GM21515 (cell line): ENCODE results near the gene RFFL.
"Not testable (repeated sequence)": the region's sequence is repeated elsewhere in the genome, so short reads cannot be mapped to it uniquely, and the experiment has no call there.

Experiments
- ATAC-seq: cut with Tn5 transposase; IDR thresholded peaks from one replicate; pipeline ENCODE4 v1.9.1; 2021; ENCODE audit not compliant: unreplicated experiment

The RFFL gene

GRCh38 chr17:35051183-35051578 is 12.3 kb downstream of the RFFL start:
- ATAC-seq, result peak; percentile 50

DNA sequence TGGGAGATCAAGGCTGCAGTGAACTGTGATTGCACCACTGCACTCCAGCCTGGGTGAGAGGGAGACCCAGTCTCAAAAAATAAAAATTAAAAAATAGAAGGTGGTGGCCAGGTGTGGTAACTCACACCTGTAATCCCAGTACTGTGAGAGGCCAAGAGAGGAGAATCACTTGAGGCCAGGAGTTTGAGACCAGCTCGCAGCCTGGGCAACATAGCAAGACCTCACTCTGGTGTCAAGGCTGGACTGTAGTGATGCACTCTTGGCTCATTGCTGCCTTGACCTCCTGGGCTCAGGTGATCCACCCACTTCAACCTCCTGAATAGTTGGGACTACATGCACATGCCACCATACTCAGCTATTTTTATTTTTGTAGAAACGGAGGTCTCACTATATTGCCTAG is 13.3 kb downstream of the RFFL start:
- no peak for ATAC-seq

GRCh38 chr17:35048685-35049379 is 14.7 kb downstream of the RFFL start:
- no peak for ATAC-seq

GRCh38 chr17:35046740-35047283 is 16.7 kb downstream of the RFFL start:
- no peak for ATAC-seq

- ATAC-seq, result no peak
Observed at GRCh38 chr17:35046245-35046644, 17.3 kb downstream of the RFFL start.

GRCh38 chr17:35045458-35045979 is 18.0 kb downstream of the RFFL start:
- not testable (repeated sequence) for ATAC-seq

DNA sequence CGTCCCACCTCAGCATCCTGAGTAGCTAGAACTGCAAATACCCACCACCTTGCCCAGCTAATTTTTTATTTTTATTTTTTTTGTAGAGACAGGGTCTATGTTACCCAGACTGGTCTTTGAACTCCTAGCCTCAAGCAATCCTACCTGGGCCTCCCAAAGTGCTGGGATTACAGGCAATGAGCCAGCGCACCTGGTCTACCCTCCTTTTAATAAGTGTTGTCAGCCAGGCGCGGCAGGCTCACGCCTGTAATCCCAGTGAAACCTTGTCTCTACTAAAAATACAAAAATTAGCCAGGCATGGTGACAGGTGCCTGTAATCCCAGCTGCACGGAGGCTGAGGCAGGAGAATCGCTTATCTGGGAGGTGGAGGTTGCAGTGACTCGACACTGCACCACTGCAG is 19.3 kb downstream of the RFFL start:
- ATAC-seq, result no peak

DNA sequence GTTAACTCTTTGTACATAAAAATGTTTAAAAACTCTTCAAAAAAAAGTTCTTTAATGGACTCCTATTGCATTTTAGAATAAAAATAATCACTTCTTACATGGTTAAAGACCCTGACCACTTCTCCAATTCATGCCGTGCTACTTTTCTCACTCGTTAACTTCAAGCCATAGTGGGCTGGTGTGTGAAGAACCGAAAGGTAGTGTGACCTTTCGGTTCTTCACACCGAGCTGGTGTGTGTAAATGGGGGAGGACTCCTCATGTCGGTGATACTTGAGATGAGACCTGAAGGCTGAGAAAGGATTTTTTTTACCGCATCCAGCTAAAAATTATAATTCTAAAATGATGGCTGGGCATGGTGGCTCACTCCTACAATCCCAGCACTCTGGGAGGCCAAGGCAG is 22.1 kb downstream of the RFFL start:
- ATAC-seq, result no peak

DNA sequence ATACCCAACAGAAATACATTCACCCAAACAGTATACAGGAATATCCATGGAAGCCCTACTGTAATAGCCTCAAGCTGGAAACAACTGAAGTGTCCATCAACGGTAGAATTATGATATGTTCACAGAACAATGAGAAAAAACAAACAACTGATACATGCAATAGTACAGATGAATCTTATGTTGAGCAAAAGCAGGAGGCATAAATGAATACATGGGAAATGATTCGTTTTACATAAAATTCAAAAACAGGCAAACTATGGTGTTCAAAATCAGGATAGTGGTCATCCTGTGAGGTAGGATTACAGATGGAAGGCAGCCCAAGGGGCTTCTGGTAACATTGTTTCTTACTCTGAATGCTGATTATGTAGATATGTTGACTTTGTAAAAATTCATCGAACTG is 25.1 kb downstream of the RFFL start:
- ATAC-seq, result no peak

- ATAC-seq, result no peak
Observed at GRCh38 chr17:35030780-35031179, 32.7 kb downstream of the RFFL start.

DNA sequence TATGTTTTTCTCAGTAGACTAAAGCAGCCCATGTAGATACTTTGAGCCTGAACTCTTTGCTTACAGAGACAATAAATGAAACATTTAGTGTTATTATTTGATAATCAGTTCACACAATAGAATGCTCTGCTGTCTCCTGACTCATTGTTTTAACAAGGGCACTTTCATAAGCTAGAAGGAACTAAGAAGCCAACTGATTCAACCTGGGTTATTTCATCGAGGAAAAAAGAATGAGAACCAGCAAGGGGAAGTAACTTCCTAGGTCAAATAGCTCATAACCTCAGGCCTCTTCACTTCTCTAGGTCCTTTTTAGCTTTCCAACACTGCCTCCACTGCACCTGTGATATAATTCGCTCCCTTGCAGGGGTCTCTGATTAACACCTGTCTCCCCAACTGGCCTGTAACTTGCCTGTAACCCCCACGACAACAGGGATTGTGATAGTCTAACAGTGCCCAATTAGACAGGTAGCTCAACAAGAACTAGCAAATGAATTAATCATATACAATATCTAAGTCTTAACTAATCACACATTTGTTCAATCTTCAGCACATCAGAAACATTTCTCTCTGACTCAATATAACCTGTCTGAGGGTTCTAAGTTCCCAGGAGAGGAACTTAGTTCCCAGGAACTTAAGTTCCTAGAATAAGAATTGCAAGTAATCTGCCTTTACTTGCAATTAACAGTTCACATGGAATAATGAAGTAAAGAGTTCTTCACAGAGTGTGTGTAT is 34.8 kb downstream of the RFFL start:
- no peak for ATAC-seq

- ATAC-seq, result not testable (repeated sequence)
Observed at GRCh38 chr17:35028097-35028496, 35.4 kb downstream of the RFFL start.

- ATAC-seq, result no peak
Observed at GRCh38 chr17:35025541-35025940, 38.0 kb downstream of the RFFL start.

DNA sequence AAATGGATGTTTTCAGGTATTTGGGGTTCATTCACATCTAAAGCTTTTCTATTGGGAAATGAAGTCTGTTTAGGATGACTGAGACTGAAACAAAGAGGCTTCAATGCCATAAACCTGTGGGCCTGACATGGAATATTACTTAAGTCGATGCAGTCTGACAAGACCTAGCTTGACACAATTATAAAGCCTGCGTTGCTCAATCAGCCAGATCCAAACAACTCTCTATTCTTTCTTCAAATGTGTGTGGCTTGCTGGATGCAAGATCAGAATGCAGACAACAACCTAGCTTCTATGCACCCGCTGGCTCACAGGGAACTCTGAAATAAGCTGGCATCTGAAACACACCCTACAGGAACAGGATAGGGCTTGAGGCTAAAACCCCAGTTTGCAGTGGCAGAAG is 40.0 kb downstream of the RFFL start:
- no peak for ATAC-seq

- ATAC-seq, result no peak
Observed at GRCh38 chr17:35022536-35023063, 40.9 kb downstream of the RFFL start.

DNA sequence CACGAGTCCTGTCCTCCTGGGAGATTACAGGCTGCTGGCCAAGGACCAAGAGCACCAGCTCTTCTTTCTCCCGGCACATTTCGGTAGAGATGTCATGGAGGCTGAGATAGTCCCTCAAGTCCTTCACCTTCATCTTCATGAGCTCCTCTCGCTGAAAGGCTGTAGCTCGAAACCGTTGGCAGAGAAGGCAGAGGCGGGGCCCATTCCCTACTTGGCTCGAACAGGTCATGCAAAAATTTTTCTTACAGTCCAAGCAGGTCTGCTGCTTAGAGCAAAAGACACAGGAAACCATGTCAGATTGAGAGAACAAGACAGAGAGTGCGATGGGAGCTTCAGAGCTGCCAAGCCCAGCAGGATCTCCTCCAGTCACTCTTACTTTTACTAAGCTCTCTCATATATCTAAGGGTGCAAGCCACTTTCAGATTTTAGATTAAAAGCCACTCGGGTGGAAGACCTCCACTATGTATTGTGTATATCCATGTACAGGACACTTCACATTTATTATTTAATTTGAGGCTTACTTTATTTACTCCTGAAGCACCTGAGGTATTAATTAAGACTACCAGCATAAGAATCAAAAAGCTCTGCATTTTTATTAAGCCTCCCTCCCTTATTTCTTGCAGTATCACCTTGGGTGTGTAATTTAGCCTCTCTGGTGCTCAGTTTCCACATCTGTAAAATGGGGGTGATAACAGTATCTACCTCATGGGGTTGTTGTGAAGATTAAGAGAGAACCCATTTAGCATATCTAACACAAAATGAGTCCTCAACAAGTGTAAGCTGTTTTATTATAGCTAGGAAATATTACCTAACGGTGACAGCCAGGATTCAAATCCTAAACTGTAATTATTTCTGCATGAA is 41.8 kb downstream of the RFFL start:
- ATAC-seq, result no peak

DNA sequence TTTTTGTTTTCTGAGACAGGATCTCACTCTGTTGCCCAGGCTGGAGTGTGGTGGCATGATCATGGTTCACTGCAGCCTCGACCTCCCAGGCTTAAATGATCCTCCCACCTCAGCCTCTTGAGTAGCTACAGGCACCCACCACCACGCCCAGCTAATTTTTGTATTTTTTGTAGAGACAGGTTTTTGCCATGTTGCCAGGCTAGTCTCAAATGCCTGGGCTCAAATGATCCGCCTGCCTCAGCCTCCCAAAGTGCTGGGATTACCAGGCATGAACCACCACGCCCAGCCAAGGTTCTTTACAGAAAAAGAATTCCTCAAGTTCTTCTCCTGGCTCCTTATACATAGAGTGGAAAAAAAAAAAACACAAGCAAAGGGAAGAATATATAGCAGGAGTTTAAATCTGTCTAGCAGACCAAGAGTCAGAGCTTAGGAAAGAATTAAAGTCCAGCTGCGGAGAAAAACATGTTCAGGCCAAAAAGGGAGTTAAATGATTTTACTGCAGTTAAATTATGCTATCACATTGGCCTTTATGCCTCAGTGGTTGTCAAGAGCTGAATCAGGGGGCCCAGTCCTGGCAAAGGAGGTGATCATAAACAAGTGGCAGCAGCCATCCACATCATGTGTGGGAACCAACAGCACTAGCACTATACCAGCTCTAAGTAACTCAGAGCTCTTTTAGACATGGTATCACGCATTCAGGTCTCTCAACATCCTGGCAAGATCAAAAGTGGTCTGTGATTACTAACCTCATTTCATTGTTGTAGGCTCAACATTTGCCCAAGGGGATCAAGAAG is 43.9 kb downstream of the RFFL start:
- ATAC-seq, result no peak

GRCh38 chr17:35018814-35019213 is 44.7 kb downstream of the RFFL start:
- ATAC-seq, result no peak

DNA sequence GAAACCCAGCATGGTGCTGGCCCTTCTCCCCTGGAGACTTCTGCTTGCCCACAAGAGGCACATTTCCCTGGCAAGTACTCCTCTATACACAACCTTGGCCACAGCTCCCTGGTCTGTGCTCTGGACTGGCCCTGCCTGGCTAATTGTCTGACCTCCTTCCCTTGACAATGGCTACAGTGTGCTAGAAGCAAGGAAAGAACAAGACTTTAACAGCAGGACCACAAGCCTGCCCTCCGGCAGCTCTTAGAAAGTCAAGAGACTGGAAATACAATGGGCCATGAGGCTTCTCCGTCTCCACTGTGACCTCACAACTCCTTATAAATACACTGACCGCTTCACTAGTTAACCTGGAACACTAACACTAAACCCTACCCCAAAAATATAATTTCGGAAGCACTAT is 46.5 kb downstream of the RFFL start:
- no peak for ATAC-seq

DNA sequence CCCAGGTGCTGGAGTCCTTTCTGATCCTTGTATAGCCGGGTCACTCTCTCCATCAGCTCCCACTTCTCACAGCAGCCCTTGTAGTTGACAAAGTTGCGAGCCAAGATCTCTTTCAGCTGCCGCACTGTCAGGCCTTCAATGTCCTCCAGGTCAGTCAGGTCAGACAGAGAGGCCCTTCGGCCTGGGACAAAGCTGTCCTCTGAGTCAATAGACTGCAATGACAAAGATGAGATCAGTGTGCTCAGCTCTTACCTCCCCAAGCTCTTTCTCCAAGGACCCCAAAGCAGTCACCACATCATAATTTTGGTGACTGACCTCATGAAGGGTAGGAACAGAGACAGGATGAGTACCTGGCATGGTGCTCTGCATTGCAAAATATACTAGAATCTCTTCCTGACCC is 47.1 kb downstream of the RFFL start:
- ATAC-seq, result no peak
